ENCODE data around the gene RB1. TPM values are rescaled to one million over a fixed set of nuclear protein-coding genes. Genes with fewer than 3 reads are reported as not detected.

RB1 gene
- total and polyA plus RNA-seq, 5 donors from 2014 or later, result 18.8 to 24.6 (median 23.0) TPM

DNA sequence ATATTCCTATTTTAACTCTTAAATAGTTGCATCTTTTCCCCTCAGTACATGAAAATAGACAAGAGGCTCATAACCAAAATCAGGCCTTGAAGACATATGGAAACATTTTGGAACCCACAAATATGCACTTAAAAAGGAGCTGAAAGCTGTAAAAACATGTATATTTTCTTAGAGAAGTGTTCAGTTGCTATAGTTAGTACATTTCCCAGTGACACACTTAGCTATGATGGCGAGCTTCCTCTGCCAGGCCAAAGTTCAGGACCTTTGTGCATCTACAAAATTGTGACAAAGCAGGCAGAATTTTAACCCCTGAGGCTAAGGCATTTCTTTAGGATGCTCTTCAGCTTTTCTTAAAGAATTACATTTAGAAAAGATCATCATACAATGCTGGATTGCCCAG lies 174.8 kb downstream of the RB1 start:
- Mint-ChIP-seq H3K36me3 (peaks cover 30% of the 10 kb centered on the region), H3K9me3 (peaks cover 0 to 2% (median 0%) of the 10 kb centered on the region in 7 donors), H3K27ac (no peak overlapping the region), H3K4me3 (no peak overlapping the region), H3K4me1 (peaks cover 0 to 12% (median 4%) of the 10 kb centered on the region in 4 donors), H3K27me3 (no peaks in the 10 kb centered on the region)
- no peaks in the 10 kb centered on the region for H3K9me3 ChIP-seq (ENCODE audit: control insufficient read depth in 2 of 2, low read length in 2 of 2)
- no peak for ATAC-seq (ENCODE audit: low read depth in 2 of 2)
- no peaks in the 10 kb centered on the region for H3K4me1 ChIP-seq (ENCODE audit: control insufficient read depth, insufficient read depth, low read length, poor library complexity, severe bottlenecking)
- no peak overlapping the region for H3K27ac ChIP-seq (ENCODE audit: insufficient read depth, low read length, poor library complexity, severe bottlenecking)
- H3K36me3 ChIP-seq (ENCODE audit: control insufficient read depth, insufficient read depth, low read length), result peaks cover 22% of the 10 kb centered on the region
- DNase-seq, result no peak
- no peak overlapping the region for H3K4me3 ChIP-seq (ENCODE audit: low read depth, low read length)
- no peaks in the 10 kb centered on the region for H3K27me3 ChIP-seq (ENCODE audit: control insufficient read depth, insufficient read depth, low read length)

GRCh38 chr13:48483575-48483974 lies 180.0 kb downstream of the RB1 start:
- no peaks in the 10 kb centered on the region for H3K9me3 ChIP-seq (ENCODE audit: control insufficient read depth in 2 of 2, low read length in 2 of 2)

GRCh38 chr13:48485432-48485831 lies 181.9 kb downstream of the RB1 start:
- peaks cover 0 to 3% (median 0%) of the 10 kb centered on the region in 7 donors for H3K9me3 Mint-ChIP-seq
- H3K36me3 Mint-ChIP-seq, result peaks cover 36% of the 10 kb centered on the region
- DNase-seq, result no peak
- H3K27me3 Mint-ChIP-seq, result no peaks in the 10 kb centered on the region
- Histone ChIP-seq H3K27ac (ENCODE audit: insufficient read depth, low read length, poor library complexity, severe bottlenecking) (no peak overlapping the region), H3K4me3 (ENCODE audit: low read depth, low read length) (no peak overlapping the region), H3K4me1 (ENCODE audit: control insufficient read depth, insufficient read depth, low read length, poor library complexity, severe bottlenecking) (peaks cover 19% of the 10 kb centered on the region), H3K9me3 (ENCODE audit: control insufficient read depth in 2 of 2, low read length in 2 of 2) (no peaks in the 10 kb centered on the region), H3K27me3 (ENCODE audit: control insufficient read depth, insufficient read depth, low read length) (no peaks in the 10 kb centered on the region), H3K36me3 (ENCODE audit: control insufficient read depth, insufficient read depth, low read length) (peaks cover 5% of the 10 kb centered on the region)
- H3K4me3 Mint-ChIP-seq, result peak overlapping the region in 1 of 4 donors; percentile 38
- H3K4me1 Mint-ChIP-seq, result peaks cover 17 to 42% (median 31%) of the 10 kb centered on the region in 4 donors
- peak overlapping the region in 1 of 3 donors; percentile 9 for H3K27ac Mint-ChIP-seq
- ATAC-seq (ENCODE audit: low read depth in 2 of 2), result no peak

More at GRCh38 chr13:48483575-48483974, 180.0 kb downstream of the RB1 start:
- no peak overlapping the region for H3K27ac ChIP-seq (ENCODE audit: insufficient read depth, low read length, poor library complexity, severe bottlenecking)
- no peaks in the 10 kb centered on the region for H3K27me3 Mint-ChIP-seq
- no peak for DNase-seq
- peaks cover 0 to 3% (median 0%) of the 10 kb centered on the region in 7 donors for H3K9me3 Mint-ChIP-seq
- peak overlapping the region in 1 of 3 donors; percentile 82 for H3K27ac Mint-ChIP-seq
- H3K27me3 ChIP-seq (ENCODE audit: control insufficient read depth, insufficient read depth, low read length), result no peaks in the 10 kb centered on the region
- H3K36me3 ChIP-seq (ENCODE audit: control insufficient read depth, insufficient read depth, low read length), result peaks cover 18% of the 10 kb centered on the region
- H3K4me1 Mint-ChIP-seq, result peaks cover 17 to 34% (median 18%) of the 10 kb centered on the region in 4 donors
- H3K4me1 ChIP-seq (ENCODE audit: control insufficient read depth, insufficient read depth, low read length, poor library complexity, severe bottlenecking), result peaks cover 3% of the 10 kb centered on the region
- H3K4me3 Mint-ChIP-seq, result no peak overlapping the region
- no peak overlapping the region for H3K4me3 ChIP-seq (ENCODE audit: low read depth, low read length)
- no peak for ATAC-seq (ENCODE audit: low read depth in 2 of 2)
- peaks cover 31% of the 10 kb centered on the region for H3K36me3 Mint-ChIP-seq

GRCh38 chr13:48486362-48486761 lies 182.8 kb downstream of the RB1 start:
- H3K27me3 ChIP-seq (ENCODE audit: control insufficient read depth, insufficient read depth, low read length), result no peaks in the 10 kb centered on the region
- H3K27ac ChIP-seq (ENCODE audit: insufficient read depth, low read length, poor library complexity, severe bottlenecking), result no peak overlapping the region
- Mint-ChIP-seq H3K9me3 (peaks cover 0 to 3% (median 0%) of the 10 kb centered on the region in 7 donors), H3K27ac (peak overlapping the region in 1 of 3 donors; percentile 79), H3K4me3 (peak overlapping the region in 1 of 4 donors; percentile 57), H3K4me1 (peaks cover 17 to 42% (median 34%) of the 10 kb centered on the region in 4 donors), H3K27me3 (no peaks in the 10 kb centered on the region), H3K36me3 (peaks cover 36% of the 10 kb centered on the region)
- DNase-seq (no peak), ATAC-seq (ENCODE audit: low read depth in 2 of 2) (no peak)
- H3K4me1 ChIP-seq (ENCODE audit: control insufficient read depth, insufficient read depth, low read length, poor library complexity, severe bottlenecking), result peaks cover 29% of the 10 kb centered on the region
- H3K4me3 ChIP-seq (ENCODE audit: low read depth, low read length), result no peak overlapping the region
- peaks cover 3% of the 10 kb centered on the region for H3K36me3 ChIP-seq (ENCODE audit: control insufficient read depth, insufficient read depth, low read length)
- H3K9me3 ChIP-seq (ENCODE audit: control insufficient read depth in 2 of 2, low read length in 2 of 2), result no peaks in the 10 kb centered on the region

- DNase-seq, result no peak
- peak overlapping the region in 2 of 4 donors; percentile 35 to 57 for H3K4me3 Mint-ChIP-seq
- H3K27me3 Mint-ChIP-seq, result no peaks in the 10 kb centered on the region
- ATAC-seq (ENCODE audit: low read depth in 2 of 2), result no peak
- Histone ChIP-seq H3K36me3 (ENCODE audit: control insufficient read depth, insufficient read depth, low read length) (peaks cover 3% of the 10 kb centered on the region), H3K27me3 (ENCODE audit: control insufficient read depth, insufficient read depth, low read length) (no peaks in the 10 kb centered on the region), H3K9me3 (ENCODE audit: control insufficient read depth in 2 of 2, low read length in 2 of 2) (no peaks in the 10 kb centered on the region), H3K4me3 (ENCODE audit: low read depth, low read length) (no peak overlapping the region), H3K4me1 (ENCODE audit: control insufficient read depth, insufficient read depth, low read length, poor library complexity, severe bottlenecking) (peaks cover 33% of the 10 kb centered on the region), H3K27ac (ENCODE audit: insufficient read depth, low read length, poor library complexity, severe bottlenecking) (no peak overlapping the region)
- H3K36me3 Mint-ChIP-seq, result peaks cover 36% of the 10 kb centered on the region
- peaks cover 0 to 3% (median 0%) of the 10 kb centered on the region in 7 donors for H3K9me3 Mint-ChIP-seq
- H3K27ac Mint-ChIP-seq, result peak overlapping the region in 2 of 3 donors; percentile 37 to 79
- peaks cover 17 to 42% (median 35%) of the 10 kb centered on the region in 4 donors for H3K4me1 Mint-ChIP-seq
Measured at GRCh38 chr13:48486836-48487235, 183.3 kb downstream of the RB1 start.

DNA sequence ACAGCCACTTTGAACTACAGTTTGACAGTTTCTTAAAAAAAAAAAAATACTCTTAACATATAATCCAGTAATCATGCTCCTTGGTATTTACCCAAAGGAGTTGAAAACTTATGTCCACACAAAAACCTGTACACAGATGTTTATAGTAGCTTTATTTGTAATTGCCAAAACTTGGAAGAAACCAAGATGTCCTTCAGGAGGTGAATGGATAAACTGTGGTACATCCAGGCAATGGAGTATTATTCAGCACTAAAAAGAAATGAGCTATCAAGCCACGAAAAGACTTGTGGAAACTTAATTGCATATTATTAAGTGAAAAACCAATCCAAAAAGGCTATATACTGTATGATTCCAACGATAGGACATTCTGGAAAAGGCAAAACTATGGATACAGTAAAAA lies 184.4 kb downstream of the RB1 start:
- DNase-seq (no peak), ATAC-seq (ENCODE audit: low read depth in 2 of 2) (no peak)
- Mint-ChIP-seq H3K27me3 (no peaks in the 10 kb centered on the region), H3K4me3 (peak overlapping the region in 1 of 4 donors; percentile 54), H3K4me1 (peaks cover 17 to 42% (median 30%) of the 10 kb centered on the region in 4 donors), H3K9me3 (peaks cover 0 to 3% (median 0%) of the 10 kb centered on the region in 7 donors), H3K36me3 (peaks cover 30% of the 10 kb centered on the region), H3K27ac (peak overlapping the region; percentile 58 to 76 (median 74))
- Histone ChIP-seq H3K27me3 (ENCODE audit: control insufficient read depth, insufficient read depth, low read length) (no peaks in the 10 kb centered on the region), H3K4me3 (ENCODE audit: low read depth, low read length) (peak overlapping the region; percentile 79), H3K36me3 (ENCODE audit: control insufficient read depth, insufficient read depth, low read length) (peaks cover 3% of the 10 kb centered on the region), H3K4me1 (ENCODE audit: control insufficient read depth, insufficient read depth, low read length, poor library complexity, severe bottlenecking) (peaks cover 44% of the 10 kb centered on the region), H3K9me3 (ENCODE audit: control insufficient read depth in 2 of 2, low read length in 2 of 2) (no peaks in the 10 kb centered on the region), H3K27ac (ENCODE audit: insufficient read depth, low read length, poor library complexity, severe bottlenecking) (peak overlapping the region; percentile 62)

- Mint-ChIP-seq H3K36me3 (peaks cover 24% of the 10 kb centered on the region), H3K27ac (peak overlapping the region; percentile 68 to 80 (median 74)), H3K9me3 (peaks cover 0 to 3% (median 0%) of the 10 kb centered on the region in 7 donors), H3K4me1 (peaks cover 17 to 42% (median 27%) of the 10 kb centered on the region in 4 donors), H3K4me3 (peak overlapping the region in 1 of 4 donors; percentile 77), H3K27me3 (no peaks in the 10 kb centered on the region)
- peaks cover 3% of the 10 kb centered on the region for H3K36me3 ChIP-seq (ENCODE audit: control insufficient read depth, insufficient read depth, low read length)
- peaks cover 54% of the 10 kb centered on the region for H3K4me1 ChIP-seq (ENCODE audit: control insufficient read depth, insufficient read depth, low read length, poor library complexity, severe bottlenecking)
- no peaks in the 10 kb centered on the region for H3K27me3 ChIP-seq (ENCODE audit: control insufficient read depth, insufficient read depth, low read length)
- peak in 1 of 3 donors; percentile 39 for DNase-seq
- H3K4me3 ChIP-seq (ENCODE audit: low read depth, low read length), result peak overlapping the region; percentile 79
- H3K27ac ChIP-seq (ENCODE audit: insufficient read depth, low read length, poor library complexity, severe bottlenecking), result peak overlapping the region; percentile 62
- no peaks in the 10 kb centered on the region for H3K9me3 ChIP-seq (ENCODE audit: control insufficient read depth in 2 of 2, low read length in 2 of 2)
- ATAC-seq (ENCODE audit: low read depth in 2 of 2), result no peak
Measured at GRCh38 chr13:48488995-48489394, 185.4 kb downstream of the RB1 start.

DNA sequence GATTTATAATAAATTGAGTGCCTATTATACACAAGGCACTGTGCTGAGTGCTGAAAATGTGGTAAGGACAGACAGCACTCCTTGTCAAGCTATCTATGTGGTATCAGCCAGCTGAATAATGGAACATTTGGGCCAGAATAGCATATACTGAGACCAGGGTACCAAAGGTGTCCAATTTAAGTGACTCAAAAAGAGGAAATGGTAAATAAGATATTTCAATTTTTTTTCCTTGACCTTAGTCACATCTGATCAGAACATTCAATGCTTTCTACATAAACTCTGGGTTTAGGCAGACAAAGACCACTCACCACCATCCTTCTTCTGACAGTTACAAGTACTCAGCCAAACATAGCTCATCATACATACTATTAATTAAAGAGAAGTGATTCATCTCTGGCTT lies 186.1 kb downstream of the RB1 start:
- Mint-ChIP-seq H3K27ac (peak overlapping the region in 1 of 3 donors; percentile 72), H3K4me1 (peaks cover 18 to 41% (median 27%) of the 10 kb centered on the region in 4 donors), H3K4me3 (no peak overlapping the region), H3K9me3 (peaks cover 0 to 3% (median 0%) of the 10 kb centered on the region in 7 donors), H3K36me3 (peaks cover 24% of the 10 kb centered on the region), H3K27me3 (no peaks in the 10 kb centered on the region)
- no peaks in the 10 kb centered on the region for H3K9me3 ChIP-seq (ENCODE audit: control insufficient read depth in 2 of 2, low read length in 2 of 2)
- H3K4me1 ChIP-seq (ENCODE audit: control insufficient read depth, insufficient read depth, low read length, poor library complexity, severe bottlenecking), result peaks cover 61% of the 10 kb centered on the region
- DNase-seq, result no peak
- H3K36me3 ChIP-seq (ENCODE audit: control insufficient read depth, insufficient read depth, low read length), result peaks cover 3% of the 10 kb centered on the region
- H3K27me3 ChIP-seq (ENCODE audit: control insufficient read depth, insufficient read depth, low read length), result no peaks in the 10 kb centered on the region
- ATAC-seq (ENCODE audit: low read depth in 2 of 2), result no peak
- H3K4me3 ChIP-seq (ENCODE audit: low read depth, low read length), result peak overlapping the region; percentile 79
- peak overlapping the region; percentile 62 for H3K27ac ChIP-seq (ENCODE audit: insufficient read depth, low read length, poor library complexity, severe bottlenecking)
